ENCODE data around the gene SLC15A4.
"Not testable (repeated sequence)": the region's sequence is repeated elsewhere in the genome, so short reads cannot be mapped to it uniquely, and the experiment has no call there.

Gene SLC15A4

DNA sequence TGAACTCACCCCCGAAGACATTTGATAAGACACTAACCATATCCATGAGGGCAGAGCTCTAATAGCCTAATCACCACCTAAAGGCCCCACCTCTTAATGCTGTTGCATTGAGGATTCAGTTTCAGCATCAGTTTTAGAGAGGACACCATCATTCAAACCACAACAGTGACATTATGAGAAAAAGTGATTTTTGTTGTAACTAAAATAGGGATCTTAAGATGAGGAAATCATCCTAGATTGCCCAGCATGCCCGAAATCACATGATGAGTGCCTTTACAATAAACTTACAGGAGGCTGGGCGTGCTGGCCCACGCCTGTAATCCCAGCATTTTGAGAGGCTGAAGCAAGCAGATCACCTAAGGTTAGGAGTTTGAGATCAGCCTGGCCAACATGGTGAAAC is 19.8 kb upstream of the SLC15A4 start:
- DNase-seq = no peak

- no peak for DNase-seq
Measured at GRCh38 chr12:128842579-128842978, 18.8 kb upstream of the SLC15A4 start.

GRCh38 chr12:128840862-128841468 is 17.2 kb upstream of the SLC15A4 start:
- no peak for DNase-seq

DNA sequence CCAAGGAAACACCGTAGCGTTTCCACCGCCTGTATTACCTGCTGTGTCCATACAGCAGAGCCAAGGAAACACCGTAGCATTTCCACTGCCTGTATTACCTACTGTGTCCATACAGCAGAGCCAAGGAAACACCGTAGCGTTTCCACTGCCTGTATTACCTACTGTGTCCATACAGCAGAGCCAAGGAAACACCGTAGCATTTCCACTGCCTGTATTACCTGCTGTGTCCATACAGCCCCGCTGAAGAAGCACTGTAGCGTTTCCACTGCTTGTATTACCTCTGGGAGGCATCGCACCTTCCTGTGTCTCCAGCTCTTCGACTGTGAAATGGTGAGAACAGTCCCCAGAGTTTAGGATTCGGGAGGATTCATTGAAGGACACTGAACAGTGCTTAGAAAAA is 16.1 kb upstream of the SLC15A4 start:
- not testable (repeated sequence) for DNase-seq

DNA sequence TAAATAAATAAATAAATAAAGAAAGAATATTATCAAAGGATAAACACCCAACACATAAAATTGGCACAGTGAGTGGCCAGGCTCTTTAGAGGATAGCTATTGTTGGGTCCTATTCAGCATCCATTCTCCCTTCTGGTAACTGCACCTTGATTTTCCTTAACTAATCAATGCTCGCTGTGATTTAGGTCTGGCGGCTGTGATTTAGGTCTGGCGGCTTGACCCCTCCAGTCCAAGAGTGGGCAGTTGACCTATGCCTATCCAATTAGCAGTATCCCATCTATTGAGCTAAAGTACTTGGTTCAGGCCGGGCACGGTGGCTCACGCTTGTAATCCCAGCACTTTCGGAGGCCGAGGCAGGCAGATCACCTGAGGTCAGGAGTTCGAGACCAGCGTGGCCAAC is 9.7 kb upstream of the SLC15A4 start:
- no peak for DNase-seq

DNA sequence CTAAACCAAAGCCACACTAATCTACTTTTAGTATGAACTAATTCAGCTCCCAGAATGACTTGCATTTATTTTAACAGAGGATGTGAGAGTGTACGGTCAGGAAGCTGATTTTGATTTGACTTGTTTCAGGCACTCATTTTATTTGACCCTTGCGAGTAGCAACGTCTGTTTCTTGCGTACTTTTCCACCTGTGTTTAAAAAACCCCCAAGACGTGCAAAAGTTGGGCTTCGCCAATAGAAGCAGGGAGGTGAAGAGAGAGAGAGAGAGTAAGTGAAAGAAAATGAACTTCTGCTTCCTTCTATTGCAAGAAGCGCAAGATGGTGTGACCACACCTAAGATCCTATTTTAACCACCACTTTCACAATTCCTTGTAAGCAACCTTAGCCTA is 6.7 kb upstream of the SLC15A4 start:
- DNase-seq = no peak

GRCh38 chr12:128829861-128830504 is 6.2 kb upstream of the SLC15A4 start:
- no peak for DNase-seq

DNA sequence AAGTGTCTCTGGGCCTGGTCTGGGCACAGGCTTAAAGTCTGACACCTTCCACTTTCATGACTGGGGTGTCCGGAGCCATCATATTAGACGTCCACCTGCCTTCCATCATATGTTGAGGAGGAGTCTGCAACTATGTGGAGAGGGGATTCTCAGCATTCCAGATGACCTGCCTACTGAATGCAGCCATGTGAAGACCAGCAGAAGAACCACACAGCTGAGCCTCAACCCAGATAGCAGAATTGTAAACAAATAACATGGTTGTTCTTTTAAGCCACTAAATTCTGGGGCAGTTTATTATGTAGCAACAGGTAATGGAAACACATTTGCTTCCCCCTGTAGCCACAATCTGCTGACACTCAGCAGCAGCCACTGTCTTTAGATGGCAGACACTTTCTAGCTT is 4.0 kb upstream of the SLC15A4 start:
- DNase-seq = no peak

GRCh38 chr12:128825835-128826234 is 2.1 kb upstream of the SLC15A4 start:
- DNase-seq = no peak

DNA sequence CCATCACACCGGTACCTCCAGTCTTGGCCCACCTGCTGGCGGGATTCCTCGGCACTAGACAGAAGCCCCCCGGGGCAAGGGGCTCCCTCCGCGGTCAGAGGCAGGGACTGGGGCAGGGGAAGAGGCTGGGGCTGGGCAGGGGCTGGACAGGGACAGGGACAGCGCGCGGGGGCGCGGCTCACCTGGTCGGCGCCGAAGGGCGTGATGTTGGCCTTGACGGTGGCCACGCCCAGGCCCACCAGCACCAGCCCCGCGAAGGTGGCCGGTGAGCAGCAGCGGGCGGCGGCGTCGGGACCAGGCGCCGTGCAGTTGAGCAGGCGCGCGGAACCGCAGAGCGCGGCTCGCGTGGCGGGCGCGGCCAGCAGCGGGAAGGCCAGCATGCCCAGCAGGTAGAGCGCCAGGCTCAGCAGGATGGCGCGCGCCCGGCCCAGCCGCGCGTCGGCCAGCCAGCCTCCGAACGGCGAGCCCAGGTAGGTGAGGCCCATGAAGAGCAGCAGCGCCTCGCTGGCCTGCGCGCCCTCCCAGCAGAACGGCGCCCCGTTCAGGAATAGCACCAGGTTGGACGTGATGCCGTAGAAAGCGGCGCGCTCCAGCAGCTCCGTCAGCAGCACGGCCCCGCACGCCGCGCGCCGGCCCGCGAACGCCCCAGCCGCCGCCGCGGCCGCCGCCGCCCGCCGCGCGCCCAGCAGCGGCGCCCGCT is 392 bp downstream of the SLC15A4 start:
- no peak for DNase-seq

GRCh38 chr12:128820723-128821432 is 2.9 kb downstream of the SLC15A4 start:
- DNase-seq = no peak

- no peak for DNase-seq
Measured at GRCh38 chr12:128820253-128820652, 3.5 kb downstream of the SLC15A4 start.

- peak; percentile 45 for DNase-seq
Measured at GRCh38 chr12:128819293-128820144, 4.2 kb downstream of the SLC15A4 start.

DNA sequence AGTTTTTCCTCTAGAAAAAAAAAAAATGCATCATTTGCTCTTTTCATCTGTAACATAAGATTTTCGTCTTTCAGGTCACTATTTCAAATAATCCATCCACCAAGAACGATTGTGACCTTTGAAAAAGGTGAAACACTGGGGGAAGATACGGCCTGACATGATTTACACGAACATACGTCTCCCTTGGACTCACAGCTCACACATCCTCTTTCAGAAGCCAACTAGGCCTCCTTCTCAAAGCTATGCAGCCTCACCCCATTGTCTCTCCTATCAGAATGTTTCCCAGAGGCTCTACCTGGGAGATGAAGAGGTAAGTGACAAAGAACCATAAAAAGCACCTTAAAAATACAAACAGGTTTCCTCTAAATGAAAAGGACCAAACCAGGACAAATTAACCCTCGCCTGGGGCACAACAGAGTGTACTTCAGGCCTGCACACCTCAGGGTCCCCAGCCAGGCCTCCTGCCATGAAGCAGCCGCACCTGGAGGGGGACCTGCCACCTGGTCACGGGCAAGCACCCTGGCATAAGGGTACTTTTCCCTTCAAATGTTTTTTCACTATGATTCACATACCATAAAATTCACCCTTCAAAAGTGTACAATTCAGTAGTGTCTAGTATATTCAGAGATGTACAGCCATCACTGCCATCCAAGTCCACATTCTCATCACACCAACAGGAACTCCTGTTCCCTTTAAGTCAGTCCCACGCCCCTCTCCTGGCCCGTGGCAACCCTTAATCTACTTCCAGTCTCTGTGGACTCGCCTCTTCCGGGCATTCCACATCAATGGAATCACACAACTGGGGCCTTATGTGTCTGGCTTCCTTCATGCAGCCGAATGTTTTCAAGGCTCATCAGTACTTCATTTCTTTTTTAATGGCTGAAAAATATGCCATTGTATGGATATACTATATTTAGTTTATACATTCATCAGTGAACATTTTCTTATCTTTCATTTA is 5.4 kb downstream of the SLC15A4 start:
- DNase-seq = no peak

DNA sequence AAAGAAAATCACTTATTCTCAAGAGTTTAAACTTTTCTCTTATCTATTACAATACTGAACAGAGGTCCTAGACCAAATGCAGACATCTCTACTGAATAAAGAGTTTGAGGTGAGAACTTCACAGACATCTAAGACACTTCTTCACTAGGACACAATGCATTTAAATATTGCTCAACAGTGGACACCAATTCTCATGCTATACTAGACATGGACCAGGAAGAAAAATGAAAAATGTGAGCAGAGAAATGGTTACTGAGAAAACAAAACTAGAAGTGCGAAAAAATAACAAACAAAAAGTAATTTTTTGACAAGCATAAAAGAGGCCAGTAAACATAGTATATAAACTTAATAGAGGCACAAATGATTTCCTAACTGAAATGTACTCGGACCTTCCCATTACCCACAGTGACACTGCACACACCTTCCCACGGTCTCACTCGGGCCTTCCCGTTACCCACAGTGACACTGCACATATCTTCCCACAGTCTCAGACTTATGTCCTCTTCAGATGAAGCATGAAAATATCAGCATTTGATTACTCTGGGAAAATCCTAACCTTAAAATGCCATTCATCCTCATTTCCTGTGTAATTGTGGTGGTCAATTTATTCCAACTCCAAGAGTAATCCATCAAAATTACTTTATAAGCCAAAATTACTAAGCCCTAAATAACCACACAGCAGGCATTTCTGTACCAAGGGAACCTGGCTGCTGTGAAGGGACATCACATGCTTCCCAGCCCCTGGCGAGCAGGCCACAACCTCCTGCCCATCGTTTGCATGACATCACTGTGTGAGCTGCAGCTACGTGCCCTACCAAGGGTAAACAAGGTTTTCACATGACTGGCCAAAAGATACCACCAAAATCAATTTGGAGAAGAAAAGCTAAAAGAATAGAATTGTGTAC is 6.4 kb downstream of the SLC15A4 start:
- no peak for DNase-seq

GRCh38 chr12:128816643-128816920 is 7.2 kb downstream of the SLC15A4 start:
- DNase-seq = no peak

GRCh38 chr12:128815779-128816642 is 7.7 kb downstream of the SLC15A4 start:
- no peak for DNase-seq

DNA sequence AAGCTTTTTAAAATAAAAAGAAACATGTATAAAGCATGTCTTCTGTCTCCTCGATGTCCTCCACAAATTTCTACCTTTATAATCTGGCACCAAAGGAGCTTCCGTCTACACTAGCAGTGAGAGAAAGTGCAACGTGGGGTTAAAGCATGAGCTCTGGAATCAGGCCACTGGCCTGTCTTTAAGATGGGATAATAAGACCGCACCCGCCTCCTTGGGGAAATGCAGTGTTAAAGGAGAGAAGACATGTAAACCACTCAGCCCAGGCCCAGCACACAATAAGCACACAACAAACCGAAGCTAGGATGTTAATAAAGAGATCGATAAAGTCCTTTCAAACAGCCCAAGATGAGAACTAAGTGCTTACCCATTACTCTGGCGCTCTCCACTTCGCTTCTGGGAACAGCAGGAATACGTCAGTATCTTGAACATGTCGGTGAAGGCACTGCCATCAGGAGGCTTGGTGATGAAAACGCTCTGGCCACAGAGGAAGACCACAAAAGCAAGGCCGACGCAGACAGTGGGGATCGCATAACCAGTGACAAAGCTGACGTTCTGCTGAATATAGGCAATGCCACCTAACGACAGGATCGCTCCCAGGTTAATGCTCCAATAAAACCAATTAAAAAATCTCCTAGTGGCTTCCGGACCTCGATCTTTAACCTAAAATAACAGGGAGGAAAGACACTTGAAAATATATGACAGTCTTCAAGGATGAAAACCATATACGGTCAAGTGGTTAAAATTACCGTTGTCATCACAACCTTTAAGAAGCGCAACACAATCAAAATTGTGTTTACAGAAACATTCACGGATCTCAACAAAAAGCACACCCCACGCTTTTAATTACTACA is 9.1 kb downstream of the SLC15A4 start:
- DNase-seq = no peak

DNA sequence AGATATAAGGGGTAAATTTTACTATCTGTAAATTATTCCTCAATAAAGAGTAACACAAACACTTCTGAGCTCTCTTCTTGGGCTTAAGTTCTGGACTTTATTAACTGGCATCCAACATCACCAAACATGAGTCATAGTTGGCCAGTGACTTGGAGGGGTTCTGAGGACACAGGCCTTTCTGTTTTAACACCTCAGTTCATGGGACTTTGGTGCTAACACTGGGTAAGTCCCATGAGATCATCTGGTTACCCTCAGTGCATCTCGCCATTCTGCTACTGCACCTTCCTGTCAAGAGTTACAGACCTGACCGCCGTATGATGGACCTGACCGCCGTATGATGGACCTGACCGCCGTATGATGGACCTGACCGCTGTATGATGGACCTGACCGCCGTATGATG is 9.9 kb downstream of the SLC15A4 start:
- no peak for DNase-seq
